ENCODE results near the gene TPRA1. TPM values are rescaled to one million over a fixed set of nuclear protein-coding genes. Genes with fewer than 3 reads are reported as not detected.

TPRA1 gene
- total and polyA plus RNA-seq, 9 of the 15 experiments (the other 6 are each of a cell fraction or from before 2014, with no cell fraction given) = 0.66 to 21.5 (median 11.1) TPM

DNA sequence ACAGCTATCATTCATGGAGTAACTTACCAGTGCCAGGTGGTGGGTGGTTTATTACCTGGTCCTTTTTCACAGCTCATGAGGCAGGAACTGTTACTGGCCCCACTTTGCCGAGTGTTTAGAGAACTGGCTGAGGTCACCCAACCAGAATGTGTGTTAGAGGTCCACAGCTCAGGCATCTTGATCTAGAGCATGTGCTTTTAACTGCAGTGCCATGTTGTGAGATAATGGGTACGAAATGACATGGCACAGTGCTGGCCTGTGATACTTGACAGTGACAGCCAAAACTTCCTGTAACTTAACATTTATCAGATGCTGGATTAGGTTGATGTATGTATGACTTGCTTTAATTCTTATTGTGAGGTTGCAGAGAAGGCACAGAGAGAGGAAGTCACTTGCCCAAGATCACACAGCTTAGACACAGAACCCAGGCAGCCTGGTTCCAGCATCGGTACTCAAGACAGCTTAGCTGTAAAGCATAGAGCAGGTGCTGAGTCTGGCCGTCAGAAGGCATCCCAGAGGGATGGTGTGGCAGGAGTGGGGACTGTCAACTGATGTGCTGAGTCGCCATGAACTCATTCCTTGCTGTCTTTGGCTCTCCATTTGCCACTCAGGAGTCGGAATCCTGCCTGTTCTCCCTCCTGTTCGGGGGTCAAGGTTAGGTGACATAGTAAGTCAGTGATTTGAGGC is 17.3 kb upstream of the TPRA1 start:
- Histone ChIP-seq H3K9me3 (replicated peaks; ENCODE audit: control insufficient read depth, insufficient read depth, low read depth, low read length) (no peaks in the 10 kb centered on the region), H3K9ac (ENCODE audit: insufficient read depth in 1 of 2, low read depth in 2 of 2, low read length in 2 of 2) (no peak overlapping the region; a peak in 1 of 4 replicates), H3K4me1 (replicated peaks in 1 of 2; ENCODE audit: control insufficient read depth in 2 of 2, insufficient read depth in 2 of 2, low read length in 2 of 2) (no peaks in the 10 kb centered on the region; a peak in 2 of 5 replicates), H3K4me3 (no peak overlapping the region), H3K4me2 (ENCODE audit: insufficient read depth, low read length) (no peak overlapping the region), H3K27ac (ENCODE audit: extremely low read depth, low read depth, low read length) (no peak overlapping the region; the same call in 2 of the 3 replicates), H4K20me1 (replicated peaks; ENCODE audit: control insufficient read depth, insufficient read depth, low read length) (no peaks in the 10 kb centered on the region; the same call in 1 of the 2 replicates), H3K27me3 (ENCODE audit: control insufficient read depth in 2 of 2, insufficient read depth in 2 of 2, low read length in 2 of 2) (no peaks in the 10 kb centered on the region), H2AFZ (ENCODE audit: low read depth, low read length) (no peak overlapping the region), H3K9me1 (ENCODE audit: control insufficient read depth, insufficient read depth, low read length) (no peaks in the 10 kb centered on the region), H3K79me2 (ENCODE audit: control insufficient read depth, insufficient read depth, low read length) (peaks cover under 1% of the 10 kb centered on the region; the same call in 2 of the 3 replicates), H3K36me3 (ENCODE audit: control insufficient read depth, insufficient read depth, low read length) (peaks cover 90% of the 10 kb centered on the region; the same call in 2 of the 3 replicates)
- 91% methylated on average over 4 of the region's 7 CpGs for WGBS (ENCODE audit: insufficient coverage, low coverage, missing lambda C conversion rate)
- POLR2A ChIA-PET = interaction anchor here (0.6 to 1.9 kb wide), 4 partner anchors 8 to 285 kb away, joined by 3 to 14 read pairs (median 5); partner anchors contain the start of gene MCM2
- intact Hi-C loops (cut with micrococcal nuclease) = no loop called here
- DNase-seq (ENCODE audit: extremely low read depth in 1 of 4, low spot score in 3 of 4) = no peak
- FAIRE-seq = no peak
- no TSS peak for BruUV-seq (replicated peaks)
- CTCF ChIA-PET (ENCODE audit: low intra/inter-chr PET ratio) = no interaction called here
- ATAC-seq = no peak
- in situ Hi-C loops (cut with MboI) = no loop called here
- TF ChIP-seq, protein P1, sequence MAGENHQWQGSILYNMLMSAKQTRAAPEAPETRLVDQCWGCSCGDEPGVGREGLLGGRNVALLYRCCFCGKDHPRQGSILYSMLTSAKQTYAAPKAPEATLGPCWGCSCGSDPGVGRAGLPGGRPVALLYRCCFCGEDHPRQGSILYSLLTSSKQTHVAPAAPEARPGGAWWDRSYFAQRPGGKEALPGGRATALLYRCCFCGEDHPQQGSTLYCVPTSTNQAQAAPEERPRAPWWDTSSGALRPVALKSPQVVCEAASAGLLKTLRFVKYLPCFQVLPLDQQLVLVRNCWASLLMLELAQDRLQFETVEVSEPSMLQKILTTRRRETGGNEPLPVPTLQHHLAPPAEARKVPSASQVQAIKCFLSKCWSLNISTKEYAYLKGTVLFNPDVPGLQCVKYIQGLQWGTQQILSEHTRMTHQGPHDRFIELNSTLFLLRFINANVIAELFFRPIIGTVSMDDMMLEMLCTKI (IDR thresholded peaks at IDR 0.05; ENCODE audit: partially characterized antibody) = no peak
- TF ChIP-seq, protein P2, sequence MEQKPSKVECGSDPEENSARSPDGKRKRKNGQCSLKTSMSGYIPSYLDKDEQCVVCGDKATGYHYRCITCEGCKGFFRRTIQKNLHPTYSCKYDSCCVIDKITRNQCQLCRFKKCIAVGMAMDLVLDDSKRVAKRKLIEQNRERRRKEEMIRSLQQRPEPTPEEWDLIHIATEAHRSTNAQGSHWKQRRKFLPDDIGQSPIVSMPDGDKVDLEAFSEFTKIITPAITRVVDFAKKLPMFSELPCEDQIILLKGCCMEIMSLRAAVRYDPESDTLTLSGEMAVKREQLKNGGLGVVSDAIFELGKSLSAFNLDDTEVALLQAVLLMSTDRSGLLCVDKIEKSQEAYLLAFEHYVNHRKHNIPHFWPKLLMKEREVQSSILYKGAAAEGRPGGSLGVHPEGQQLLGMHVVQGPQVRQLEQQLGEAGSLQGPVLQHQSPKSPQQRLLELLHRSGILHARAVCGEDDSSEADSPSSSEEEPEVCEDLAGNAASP (IDR thresholded peaks at IDR 0.05) = no peak
- TF ChIP-seq PML (IDR thresholded peaks at IDR 0.05; ENCODE audit: low read length) (no peak), HDAC8 (tag; IDR thresholded peaks at IDR 0.05) (no peak), YY1 (IDR thresholded peaks at IDR 0.05; ENCODE audit: borderline replicate concordance in 1 of 3, control insufficient read depth in 1 of 3, extremely low read depth in 1 of 3, insufficient read depth in 3 of 3, insufficient read length in 1 of 3, insufficient replicate concordance in 2 of 3, low read depth in 1 of 3, low read length in 2 of 3) (no peak), NFE2 (IDR thresholded peaks at IDR 0.05; ENCODE audit: low read depth) (no peak), E2F3 (CRISPR knock-in tag; IDR thresholded peaks at IDR 0.05) (no peak), BRCA1 (IDR thresholded peaks at IDR 0.05) (no peak), BRCA1 (CRISPR knock-in tag; IDR thresholded peaks at IDR 0.05) (no peak), POLR2AphosphoS2 (IDR thresholded peaks at IDR 0.05; ENCODE audit: low read length) (no peak)
- TF ChIP-seq, protein P3, sequence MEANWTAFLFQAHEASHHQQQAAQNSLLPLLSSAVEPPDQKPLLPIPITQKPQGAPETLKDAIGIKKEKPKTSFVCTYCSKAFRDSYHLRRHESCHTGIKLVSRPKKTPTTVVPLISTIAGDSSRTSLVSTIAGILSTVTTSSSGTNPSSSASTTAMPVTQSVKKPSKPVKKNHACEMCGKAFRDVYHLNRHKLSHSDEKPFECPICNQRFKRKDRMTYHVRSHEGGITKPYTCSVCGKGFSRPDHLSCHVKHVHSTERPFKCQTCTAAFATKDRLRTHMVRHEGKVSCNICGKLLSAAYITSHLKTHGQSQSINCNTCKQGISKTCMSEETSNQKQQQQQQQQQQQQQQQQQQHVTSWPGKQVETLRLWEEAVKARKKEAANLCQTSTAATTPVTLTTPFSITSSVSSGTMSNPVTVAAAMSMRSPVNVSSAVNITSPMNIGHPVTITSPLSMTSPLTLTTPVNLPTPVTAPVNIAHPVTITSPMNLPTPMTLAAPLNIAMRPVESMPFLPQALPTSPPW (CRISPR knock-in tag; IDR thresholded peaks at IDR 0.05) = no peak
- TF ChIP-seq, protein P4, sequence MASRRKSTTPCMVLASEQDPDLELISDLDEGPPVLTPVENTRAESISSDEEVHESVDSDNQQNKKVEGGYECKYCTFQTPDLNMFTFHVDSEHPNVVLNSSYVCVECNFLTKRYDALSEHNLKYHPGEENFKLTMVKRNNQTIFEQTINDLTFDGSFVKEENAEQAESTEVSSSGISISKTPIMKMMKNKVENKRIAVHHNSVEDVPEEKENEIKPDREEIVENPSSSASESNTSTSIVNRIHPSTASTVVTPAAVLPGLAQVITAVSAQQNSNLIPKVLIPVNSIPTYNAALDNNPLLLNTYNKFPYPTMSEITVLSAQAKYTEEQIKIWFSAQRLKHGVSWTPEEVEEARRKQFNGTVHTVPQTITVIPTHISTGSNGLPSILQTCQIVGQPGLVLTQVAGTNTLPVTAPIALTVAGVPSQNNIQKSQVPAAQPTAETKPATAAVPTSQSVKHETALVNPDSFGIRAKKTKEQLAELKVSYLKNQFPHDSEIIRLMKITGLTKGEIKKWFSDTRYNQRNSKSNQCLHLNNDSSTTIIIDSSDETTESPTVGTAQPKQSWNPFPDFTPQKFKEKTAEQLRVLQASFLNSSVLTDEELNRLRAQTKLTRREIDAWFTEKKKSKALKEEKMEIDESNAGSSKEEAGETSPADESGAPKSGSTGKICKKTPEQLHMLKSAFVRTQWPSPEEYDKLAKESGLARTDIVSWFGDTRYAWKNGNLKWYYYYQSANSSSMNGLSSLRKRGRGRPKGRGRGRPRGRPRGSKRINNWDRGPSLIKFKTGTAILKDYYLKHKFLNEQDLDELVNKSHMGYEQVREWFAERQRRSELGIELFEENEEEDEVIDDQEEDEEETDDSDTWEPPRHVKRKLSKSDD (conservative IDR thresholded peaks at IDR 0.05; ENCODE audit: low read length) = no peak
- TF ChIP-seq, protein P5, sequence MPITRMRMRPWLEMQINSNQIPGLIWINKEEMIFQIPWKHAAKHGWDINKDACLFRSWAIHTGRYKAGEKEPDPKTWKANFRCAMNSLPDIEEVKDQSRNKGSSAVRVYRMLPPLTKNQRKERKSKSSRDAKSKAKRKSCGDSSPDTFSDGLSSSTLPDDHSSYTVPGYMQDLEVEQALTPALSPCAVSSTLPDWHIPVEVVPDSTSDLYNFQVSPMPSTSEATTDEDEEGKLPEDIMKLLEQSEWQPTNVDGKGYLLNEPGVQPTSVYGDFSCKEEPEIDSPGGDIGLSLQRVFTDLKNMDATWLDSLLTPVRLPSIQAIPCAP (CRISPR knock-in tag; IDR thresholded peaks at IDR 0.05; ENCODE audit: borderline replicate concordance) = no peak
